IPS-11a (cell line): Measurements from ENCODE around the gene TBC1D16.
"Not testable (repeated sequence)": the region's sequence is repeated elsewhere in the genome, so short reads cannot be mapped to it uniquely, and the experiment has no call there.

Experiments
- H3K4me3 ChIP-seq: one replicate; pipeline ENCODE4 v1.5.1; 2013; ENCODE audit warnings: low read depth, low read length, control low read depth

TBC1D16 gene

DNA sequence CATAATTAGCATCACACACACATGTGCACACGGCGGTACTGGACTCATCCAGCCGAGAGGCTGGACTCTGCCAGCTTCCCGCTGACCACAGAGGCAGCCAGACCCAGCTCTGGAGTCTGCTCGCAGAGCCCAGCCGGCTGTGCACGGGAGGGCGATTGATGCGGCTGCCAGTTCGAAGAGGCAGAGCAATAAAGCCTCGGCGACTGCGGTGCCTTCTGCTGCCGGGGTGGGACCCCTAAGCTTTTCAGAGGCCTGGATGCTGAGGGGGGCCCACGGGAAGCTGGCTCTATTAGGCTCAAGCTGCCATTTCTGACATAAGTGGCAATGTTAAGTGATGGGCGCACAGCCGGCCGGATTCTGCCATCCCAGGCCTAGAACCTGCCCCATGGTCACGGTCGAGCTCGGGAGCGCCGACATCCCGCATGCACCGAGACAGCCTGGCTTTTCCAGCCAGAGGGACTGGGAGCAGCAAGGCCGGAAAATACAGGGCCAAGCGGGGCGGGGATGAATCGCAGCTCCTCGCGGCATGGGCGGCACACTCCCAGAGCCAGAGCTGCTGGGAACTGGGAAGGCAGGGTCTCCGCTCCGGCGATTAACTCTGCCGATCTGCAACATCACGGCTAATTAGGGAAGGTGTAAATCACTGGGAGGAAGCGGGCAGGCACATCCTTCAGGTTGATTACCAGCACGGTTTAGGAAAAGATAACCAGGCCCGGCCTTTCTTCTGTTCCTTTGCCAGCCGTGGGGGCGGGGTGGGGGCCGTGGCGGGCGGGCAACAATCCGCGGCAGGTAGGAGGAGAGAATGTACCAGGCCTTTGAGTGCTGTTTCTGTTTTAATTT is 57.7 kb downstream of the TBC1D16 start:
- H3K4me3 ChIP-seq, result no peak overlapping the region

- H3K4me3 ChIP-seq, result no peak overlapping the region
Observed at GRCh38 chr17:79977161-79977631, 58.5 kb downstream of the TBC1D16 start.

DNA sequence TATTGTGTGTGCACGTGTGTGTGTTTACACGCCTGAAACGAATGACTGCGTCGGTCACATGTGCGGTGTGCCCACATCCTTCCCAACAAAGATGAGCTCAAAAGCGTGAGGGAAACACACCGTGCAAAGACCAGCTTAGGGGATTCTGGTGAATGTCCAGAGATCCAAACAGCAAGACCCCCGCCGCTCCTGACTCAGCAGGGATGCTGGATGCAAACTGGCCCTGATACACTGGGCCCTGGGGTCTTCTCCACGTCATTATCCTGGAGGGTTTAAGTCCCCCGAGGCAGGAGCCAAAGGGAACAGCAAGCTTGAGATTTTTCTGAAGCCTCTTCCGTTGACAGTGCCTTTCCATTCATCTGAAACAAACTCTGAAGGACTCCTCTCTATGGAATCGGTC is 59.2 kb downstream of the TBC1D16 start:
- H3K4me3 ChIP-seq, result no peak overlapping the region

GRCh38 chr17:79975498-79976134 is 60.1 kb downstream of the TBC1D16 start:
- no peak overlapping the region for H3K4me3 ChIP-seq

GRCh38 chr17:79974566-79975497 is 60.8 kb downstream of the TBC1D16 start:
- H3K4me3 ChIP-seq, result no peak overlapping the region

- H3K4me3 ChIP-seq, result no peak overlapping the region
Observed at GRCh38 chr17:79971651-79972050, 64.0 kb downstream of the TBC1D16 start.

GRCh38 chr17:79970576-79971068 is 65.0 kb downstream of the TBC1D16 start:
- no peak overlapping the region for H3K4me3 ChIP-seq

DNA sequence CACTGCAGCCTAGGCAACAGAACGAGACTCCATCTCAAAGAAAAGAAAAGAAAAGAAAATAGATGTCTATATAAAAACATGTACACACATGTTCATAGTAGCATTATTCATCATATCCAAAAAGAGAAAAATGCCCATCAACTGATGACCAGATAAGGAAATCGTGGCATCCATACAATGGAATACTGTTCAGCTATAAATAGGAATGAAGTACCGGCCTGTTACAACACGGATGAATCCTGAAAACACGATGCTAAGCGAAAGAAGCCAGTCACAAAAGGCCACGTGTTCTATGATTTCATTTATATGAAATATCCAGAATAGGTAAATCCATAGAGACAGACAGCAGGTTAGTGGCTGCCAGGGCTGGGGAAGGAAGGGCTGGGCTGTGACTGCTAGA is 65.8 kb downstream of the TBC1D16 start:
- H3K4me3 ChIP-seq, result no peak overlapping the region

DNA sequence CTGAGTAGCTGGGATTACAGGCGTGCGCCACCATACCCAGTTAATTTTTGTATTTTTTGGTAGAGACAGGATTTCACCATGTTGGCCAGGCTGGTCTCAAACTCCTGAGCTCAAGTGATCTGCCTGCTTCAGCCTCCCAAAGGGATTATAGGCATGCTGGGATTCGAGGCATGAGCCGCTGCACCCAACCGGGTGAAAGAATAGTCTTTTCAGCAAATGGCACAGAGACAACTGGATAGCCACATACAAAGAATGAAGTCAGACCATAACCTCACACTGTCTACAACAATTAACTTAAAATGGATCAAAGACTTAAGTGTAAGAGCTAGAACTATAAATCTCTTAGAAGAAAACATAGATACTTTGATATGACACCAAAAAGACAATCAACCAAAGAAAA is 67.6 kb downstream of the TBC1D16 start:
- H3K4me3 ChIP-seq, result no peak overlapping the region

- H3K4me3 ChIP-seq, result no peak overlapping the region
Observed at GRCh38 chr17:79966681-79967080, 69.0 kb downstream of the TBC1D16 start.

GRCh38 chr17:79965806-79966205 is 69.9 kb downstream of the TBC1D16 start:
- no peak overlapping the region for H3K4me3 ChIP-seq

DNA sequence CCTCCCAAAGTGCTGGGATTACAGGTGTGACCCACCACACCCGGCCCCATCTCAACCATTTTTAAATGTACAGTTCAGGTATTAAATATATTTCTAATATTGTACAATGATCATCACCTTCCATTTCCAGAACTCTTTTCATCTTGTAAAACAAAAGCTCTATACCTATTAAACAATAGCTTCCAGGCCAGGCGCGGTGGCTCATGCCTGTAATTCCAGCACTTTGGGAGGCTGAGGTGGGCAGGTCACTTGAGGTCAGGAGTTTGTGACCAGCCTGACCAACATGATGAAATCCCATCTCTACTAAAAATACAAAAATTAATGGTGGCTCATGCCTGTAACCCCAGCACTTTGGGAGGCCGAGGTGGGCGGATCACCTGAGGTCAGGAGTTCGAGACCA is 73.2 kb downstream of the TBC1D16 start:
- H3K4me3 ChIP-seq, result not testable (repeated sequence)

DNA sequence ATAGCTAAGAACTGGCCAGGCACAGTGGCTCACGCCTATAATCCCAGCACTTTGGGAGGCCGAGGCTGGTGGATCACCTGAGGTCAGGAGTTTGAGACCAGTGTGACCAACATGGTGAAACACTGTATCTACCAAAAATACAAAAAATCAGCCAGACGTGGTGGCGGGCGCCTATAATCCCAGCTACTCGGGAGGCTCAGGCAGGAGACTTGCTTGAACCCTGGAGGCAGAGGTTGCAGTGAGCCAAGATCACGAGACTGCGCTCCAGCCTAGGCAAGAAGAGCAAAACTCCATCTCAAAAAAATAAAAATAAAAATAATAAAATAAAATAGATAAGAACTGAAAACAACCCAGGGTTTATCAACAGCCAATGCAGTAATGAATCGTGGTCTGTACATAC is 74.1 kb downstream of the TBC1D16 start:
- not testable (repeated sequence) for H3K4me3 ChIP-seq

DNA sequence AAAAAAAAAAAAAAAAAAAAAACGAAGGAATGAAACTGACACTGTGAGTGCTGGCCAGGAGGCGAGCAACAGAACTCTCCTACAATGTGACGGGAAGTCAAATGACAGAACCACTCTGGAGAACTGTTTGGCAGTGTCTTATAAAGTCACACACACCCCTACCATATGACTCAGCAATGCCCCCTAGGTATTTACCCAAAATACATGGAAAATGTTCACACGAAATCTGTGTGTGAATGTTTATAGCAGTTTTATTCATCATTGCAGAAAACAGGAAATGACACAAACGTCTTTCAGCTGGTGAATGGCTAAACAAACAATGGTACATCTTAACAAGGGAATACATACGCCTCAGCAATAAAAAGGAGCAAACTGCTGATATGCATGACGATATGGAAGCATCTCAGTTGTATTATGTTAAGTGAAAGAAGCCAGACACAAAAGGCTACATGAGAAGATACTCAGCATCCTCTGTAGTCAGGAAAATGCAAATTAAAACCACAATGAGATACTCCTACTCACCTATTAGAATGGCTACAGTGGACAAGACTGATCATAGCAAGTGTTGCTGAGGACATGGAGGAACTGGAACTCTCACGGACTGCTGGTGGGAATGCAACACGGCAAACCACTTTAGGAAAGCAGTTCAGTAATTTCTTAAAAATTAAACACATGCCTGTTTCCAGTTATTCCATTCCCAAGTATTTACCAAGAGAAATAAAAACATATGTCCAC is 74.7 kb downstream of the TBC1D16 start:
- no peak overlapping the region for H3K4me3 ChIP-seq

DNA sequence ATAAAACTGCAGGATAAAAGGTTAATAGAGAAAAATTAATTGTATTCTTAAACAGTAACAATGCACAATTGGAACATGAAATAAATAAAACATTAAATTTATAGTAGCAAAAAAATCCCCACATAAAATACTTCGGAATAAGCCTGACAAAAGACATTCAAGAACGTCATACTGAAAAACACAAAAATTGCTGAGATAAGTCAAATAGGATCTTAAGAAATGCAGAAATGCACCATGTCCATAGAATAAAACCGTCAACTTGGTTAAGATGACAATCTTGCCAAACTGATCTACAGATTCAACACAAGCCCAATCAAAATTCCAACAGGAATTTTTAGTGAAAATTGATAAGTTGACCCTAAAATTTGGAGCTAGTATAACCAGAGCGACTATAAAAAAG is 76.6 kb downstream of the TBC1D16 start:
- H3K4me3 ChIP-seq, result no peak overlapping the region

GRCh38 chr17:79956853-79957252 is 78.8 kb downstream of the TBC1D16 start:
- no peak overlapping the region for H3K4me3 ChIP-seq

DNA sequence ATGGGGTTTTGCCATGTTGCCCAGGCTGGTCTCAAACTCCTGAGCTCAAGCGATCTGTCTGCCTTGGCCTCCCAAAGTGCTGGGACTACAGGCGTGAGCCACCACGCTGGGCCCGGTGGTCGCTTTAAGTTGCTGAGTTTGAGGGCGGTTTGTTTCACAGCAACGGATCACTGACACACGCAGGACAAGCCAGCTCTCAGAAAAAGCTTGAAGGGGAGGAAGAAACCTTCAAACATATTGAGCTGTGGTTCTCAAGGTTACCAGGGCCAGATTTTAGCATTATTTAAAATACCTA is 79.3 kb downstream of the TBC1D16 start:
- H3K4me3 ChIP-seq, result not testable (repeated sequence)

GRCh38 chr17:79955691-79956440 is 79.8 kb downstream of the TBC1D16 start:
- H3K4me3 ChIP-seq, result no peak overlapping the region

DNA sequence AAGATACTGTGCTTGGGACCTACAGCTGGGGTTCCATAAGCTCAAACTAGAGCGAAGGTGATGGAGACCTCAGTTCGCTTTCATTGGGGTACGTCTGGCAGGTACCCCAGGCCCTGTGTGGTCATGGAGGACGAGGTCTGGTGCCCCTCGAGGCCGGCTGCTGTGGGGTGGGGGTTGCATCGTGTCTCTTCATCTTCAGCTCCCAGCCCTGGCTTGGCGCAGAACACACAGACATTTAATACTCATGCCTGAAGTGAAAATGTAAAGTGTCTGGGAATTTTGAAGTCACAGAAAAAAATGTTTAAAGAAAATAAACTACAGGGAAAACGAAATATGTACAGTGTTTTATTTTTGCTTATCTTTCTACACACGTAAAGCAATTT is 80.5 kb downstream of the TBC1D16 start:
- H3K4me3 ChIP-seq, result no peak overlapping the region
